Activated CD4-positive, alpha-beta T cell treated with anti-CD3 and anti-CD28 coated beads, Interleukin-10, Interleukin-2, amounts not matched to agents 100 ng/mL and 50 ng/mL, durations not matched to agents 16 hours and 8 hours (primary cell): Measurements from ENCODE around the gene RDH8.

Source experiments
- DNase-seq: peaks from one replicate; pipeline ENCODE4 v3.0.0-alpha.2; 2020

The RDH8 gene

GRCh38 chr19:10043286-10043927, 30.1 kb downstream of the RDH8 start:
- no peak for DNase-seq

GRCh38 chr19:10044390-10044789, 31.1 kb downstream of the RDH8 start:
- peak; percentile 11 for DNase-seq

GRCh38 chr19:10045371-10045770, 32.1 kb downstream of the RDH8 start:
- DNase-seq = no peak

GRCh38 chr19:10049626-10050025, 36.3 kb downstream of the RDH8 start:
- DNase-seq = no peak

- no peak for DNase-seq
These were observed 39.5 kb downstream of the RDH8 start for GRCh38 chr19:10052602-10053360.

GRCh38 chr19:10061717-10062310, 48.5 kb downstream of the RDH8 start:
- DNase-seq = no peak

- no peak for DNase-seq
These were observed 54.9 kb downstream of the RDH8 start for GRCh38 chr19:10068205-10068604.

GRCh38 chr19:10069046-10069445, 55.8 kb downstream of the RDH8 start:
- no peak for DNase-seq

GRCh38 chr19:10070730-10071446, 57.6 kb downstream of the RDH8 start:
- no peak for DNase-seq
